Transverse colon (tissue), 3 donors: ENCODE measurements around the gene E4F1.

Experiments used
- POLR2A ChIP-seq: fragments of 450-650 bp; IDR thresholded peaks from one replicate; pipeline ENCODE4 v1.6.1; 2016; ENCODE audit warnings: antibody characterized with exemption, mild to moderate bottlenecking, moderate library complexity
- TF ChIP-seq, protein P1 (sequence below), 5 experiments: fragments of 200-600 bp in 3 of 5; fragments of 450-650 bp in 2 of 5; sonication (generic) in 3 of 5; IDR thresholded peaks; 1 replicate in 2 of 5; 2 replicates in 3 of 5; pipeline ENCODE4 v1.5.1; 2016 to 2017; ENCODE audit warnings: antibody characterized with exemption in 5 of 5, inconsistent platforms in 3 of 5, mild to moderate bottlenecking in 2 of 5, moderate library complexity in 1 of 5

DNA sequence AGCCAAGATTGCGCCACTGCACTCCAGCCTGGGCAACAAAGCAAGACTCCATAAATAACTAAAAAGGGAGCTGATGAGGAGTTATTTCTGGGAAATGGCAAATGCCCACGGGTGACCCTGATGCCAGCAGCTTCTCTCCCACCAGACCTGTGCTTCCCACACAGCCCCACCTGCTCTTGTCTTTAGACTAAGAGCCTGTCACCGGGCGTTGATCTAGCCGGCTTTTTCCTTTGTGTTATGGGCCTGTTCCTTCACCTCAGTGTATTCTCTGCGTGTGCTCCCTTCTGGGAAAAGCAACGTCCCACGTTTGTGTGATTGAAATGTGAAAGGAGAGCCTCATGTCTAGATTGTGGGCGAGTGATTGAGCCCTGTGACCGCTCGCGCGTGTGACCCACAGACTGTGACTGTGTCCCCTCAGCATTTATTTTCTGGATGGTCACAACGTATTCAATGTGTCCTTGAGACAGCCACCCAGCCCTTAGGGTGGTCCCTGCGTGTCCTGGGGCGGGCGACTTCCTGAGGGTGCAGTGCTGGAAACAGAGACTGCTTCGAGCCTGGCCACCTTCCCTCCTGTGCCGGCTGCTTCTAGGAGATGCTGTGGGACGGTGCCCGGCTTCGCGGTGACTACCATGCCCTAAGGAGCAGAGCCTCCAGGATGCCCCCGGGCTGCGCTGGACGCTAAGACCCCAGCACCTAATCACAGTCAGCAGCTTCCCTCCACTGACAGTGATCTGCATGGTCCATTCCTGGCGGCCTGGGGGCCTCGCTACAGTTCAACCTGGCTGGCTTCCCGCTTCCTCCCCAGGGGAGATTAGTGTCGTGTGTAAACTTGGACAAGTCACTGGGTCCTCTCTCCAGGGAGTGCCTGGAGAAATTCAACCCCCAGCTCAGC is 52.3 kb downstream of the E4F1 start:
- TF ChIP-seq, protein P1, sequence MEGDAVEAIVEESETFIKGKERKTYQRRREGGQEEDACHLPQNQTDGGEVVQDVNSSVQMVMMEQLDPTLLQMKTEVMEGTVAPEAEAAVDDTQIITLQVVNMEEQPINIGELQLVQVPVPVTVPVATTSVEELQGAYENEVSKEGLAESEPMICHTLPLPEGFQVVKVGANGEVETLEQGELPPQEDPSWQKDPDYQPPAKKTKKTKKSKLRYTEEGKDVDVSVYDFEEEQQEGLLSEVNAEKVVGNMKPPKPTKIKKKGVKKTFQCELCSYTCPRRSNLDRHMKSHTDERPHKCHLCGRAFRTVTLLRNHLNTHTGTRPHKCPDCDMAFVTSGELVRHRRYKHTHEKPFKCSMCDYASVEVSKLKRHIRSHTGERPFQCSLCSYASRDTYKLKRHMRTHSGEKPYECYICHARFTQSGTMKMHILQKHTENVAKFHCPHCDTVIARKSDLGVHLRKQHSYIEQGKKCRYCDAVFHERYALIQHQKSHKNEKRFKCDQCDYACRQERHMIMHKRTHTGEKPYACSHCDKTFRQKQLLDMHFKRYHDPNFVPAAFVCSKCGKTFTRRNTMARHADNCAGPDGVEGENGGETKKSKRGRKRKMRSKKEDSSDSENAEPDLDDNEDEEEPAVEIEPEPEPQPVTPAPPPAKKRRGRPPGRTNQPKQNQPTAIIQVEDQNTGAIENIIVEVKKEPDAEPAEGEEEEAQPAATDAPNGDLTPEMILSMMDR (IDR thresholded peaks at IDR 0.05), result no peak
- no peak for TF ChIP-seq POLR2A
